Measurements from ENCODE around the gene TYW1B. TPM values are rescaled to one million over a fixed set of nuclear protein-coding genes. Genes with fewer than 3 reads are reported as not detected.
"Not testable (repeated sequence)": the region's sequence is repeated elsewhere in the genome, so short reads cannot be mapped to it uniquely, and the experiment has no call there.

The TYW1B gene
- total RNA-seq, 1 experiment from 2014 or later, result 5.5 TPM

DNA sequence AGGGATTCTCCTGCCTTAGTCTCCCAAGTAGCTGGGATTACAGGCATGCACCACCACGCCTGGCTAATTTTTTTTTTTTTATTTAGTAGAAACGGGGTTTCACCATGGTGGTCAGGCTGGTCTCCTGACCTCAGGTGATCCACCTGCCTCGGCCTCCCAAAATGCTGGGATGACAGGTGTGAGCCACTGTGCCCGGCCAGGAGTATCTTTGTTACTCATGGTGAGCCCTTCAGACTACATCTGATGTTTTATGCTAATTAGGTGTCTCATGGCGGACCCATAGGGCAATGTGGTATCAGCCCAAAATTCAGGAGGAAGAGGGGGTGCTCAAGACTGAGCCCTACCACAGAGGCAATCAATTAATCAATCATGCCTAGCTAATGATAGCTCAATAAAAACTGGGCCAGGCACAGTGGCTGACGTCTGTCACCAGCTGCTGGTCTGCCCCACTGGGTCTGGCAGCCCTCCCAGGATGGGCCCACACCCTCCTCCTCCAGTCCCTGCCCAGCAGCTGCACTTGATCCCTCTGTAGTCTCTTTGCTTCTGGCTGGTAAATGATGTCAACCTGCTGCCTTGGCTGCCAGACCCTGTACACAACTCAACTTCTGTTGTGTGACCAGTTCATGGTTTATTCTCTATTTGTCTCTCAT lies 37.8 kb downstream of the TYW1B start:
- not testable (repeated sequence) for DNase-seq; H3K9ac ChIP-seq (ENCODE audit: extremely low read depth, insufficient read length, low read length); H4K20me1 ChIP-seq (ENCODE audit: control insufficient read depth, insufficient read depth, insufficient read length); H2BK20ac ChIP-seq (ENCODE audit: low read depth, low read length, poor library complexity, severe bottlenecking); H2BK5ac ChIP-seq (ENCODE audit: insufficient read length, low read length); H3K14ac ChIP-seq (ENCODE audit: insufficient read depth, low read length); H2AK5ac ChIP-seq (ENCODE audit: insufficient read length, low read length); H4K91ac ChIP-seq (ENCODE audit: insufficient read length, low read depth, low read length); H2BK120ac ChIP-seq (ENCODE audit: low read depth, low read length, poor library complexity, severe bottlenecking); H3K4me3 Mint-ChIP-seq; H4K8ac ChIP-seq (replicated peaks; ENCODE audit: insufficient read length, low read depth, low read length); H3K79me2 ChIP-seq (ENCODE audit: insufficient read depth, low read length); H3K4me1 Mint-ChIP-seq; H2BK12ac ChIP-seq (ENCODE audit: insufficient read length, low read depth, low read length); H3K56ac ChIP-seq (ENCODE audit: insufficient read length, low read depth, low read length); H3K9me3 ChIP-seq (ENCODE audit: control insufficient read depth, low read depth, low read length); H3K79me1 ChIP-seq (ENCODE audit: insufficient read depth, low read depth, low read length, poor library complexity, severe bottlenecking); H3T11ph ChIP-seq (ENCODE audit: low read length); H3K9me3 Mint-ChIP-seq; H3K23ac ChIP-seq (ENCODE audit: insufficient read length, low read depth, low read length); H3K27ac Mint-ChIP-seq; H3K4ac ChIP-seq (ENCODE audit: low read depth, low read length); H3K4me2 ChIP-seq (ENCODE audit: insufficient read depth, insufficient read length, low read length); H3K27ac ChIP-seq (ENCODE audit: insufficient read length, low read depth, low read length); H3K27me3 ChIP-seq (ENCODE audit: insufficient read depth, low read length); H3K23me2 ChIP-seq (ENCODE audit: insufficient read length, low read depth, low read length, poor library complexity, severe bottlenecking); H3K4me1 ChIP-seq (ENCODE audit: insufficient read depth, low read length); H3K18ac ChIP-seq (ENCODE audit: insufficient read length, low read depth, low read length); H3K27me3 Mint-ChIP-seq (ENCODE audit: low read depth); H2AFZ ChIP-seq (ENCODE audit: low read length); H2BK15ac ChIP-seq (ENCODE audit: low read depth, low read length); H4K5ac ChIP-seq (ENCODE audit: insufficient read length, low read depth, low read length)
- H3K36me3 Mint-ChIP-seq (ENCODE audit: insufficient read depth in 1 of 3, low read depth in 3 of 3), result peaks cover 3 to 27% (median 12%) of the 10 kb centered on the region in 3 experiments; a peak in 6 of 7 replicates
- WGBS (ENCODE audit: extremely low coverage, insufficient read length, low lambda C conversion rate), result no CpG with 5 or more reads among the region's 6 CpGs

Measured in H9 (cell line).